ENCODE measurements around the gene CDK5RAP1.

The CDK5RAP1 gene

DNA sequence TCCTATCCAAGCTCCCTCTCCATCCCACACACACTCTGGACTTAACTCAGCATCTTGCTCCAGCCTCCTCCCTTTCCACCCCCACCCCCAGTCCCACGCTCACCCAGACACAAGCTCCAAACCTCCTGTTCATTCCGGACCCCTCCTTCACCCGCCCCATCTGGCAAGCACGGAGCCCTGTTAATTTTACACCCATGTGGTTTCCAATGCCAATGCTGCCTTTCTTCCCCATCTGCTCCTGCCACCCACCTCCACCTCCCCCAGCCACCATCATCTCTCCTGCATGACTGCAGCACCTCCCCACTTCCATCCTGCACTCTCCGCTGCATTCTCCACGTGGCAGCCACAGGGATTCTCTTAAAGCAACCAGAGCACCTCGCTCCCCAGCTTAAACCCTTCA lies 9.9 kb upstream of the CDK5RAP1 start:
- CTCF ChIA-PET, result no interaction called here
- POLR2A ChIA-PET, result interaction anchor here (1.5 to 3.1 kb wide), 2 partner anchors 9 to 11 kb away, joined by 4 to 15 read pairs; partner anchors contain the start of gene CDK5RAP1
- no peak for DNase-seq (ENCODE audit: extremely low spot score)
- TF ChIP-seq SP1 (IDR thresholded peaks at IDR 0.05) (no peak), LEF1 (IDR thresholded peaks at IDR 0.05; ENCODE audit: borderline replicate concordance) (no peak), ARNT (IDR thresholded peaks at IDR 0.05) (no peak), HDGF (IDR thresholded peaks at IDR 0.05; ENCODE audit: borderline replicate concordance) (no peak), CTBP1 (IDR thresholded peaks at IDR 0.05; ENCODE audit: borderline replicate concordance) (no peak), ELF4 (IDR thresholded peaks at IDR 0.05) (no peak), L3MBTL2 (conservative IDR thresholded peaks at IDR 0.05) (no peak), ZNF384 (IDR thresholded peaks at IDR 0.05) (no peak), FOXM1 (IDR thresholded peaks at IDR 0.05; ENCODE audit: borderline replicate concordance) (no peak), TARDBP (IDR thresholded peaks at IDR 0.05) (no peak), BHLHE40 (IDR thresholded peaks at IDR 0.05; ENCODE audit: borderline replicate concordance) (no peak)
- TF ChIP-seq, protein P1, sequence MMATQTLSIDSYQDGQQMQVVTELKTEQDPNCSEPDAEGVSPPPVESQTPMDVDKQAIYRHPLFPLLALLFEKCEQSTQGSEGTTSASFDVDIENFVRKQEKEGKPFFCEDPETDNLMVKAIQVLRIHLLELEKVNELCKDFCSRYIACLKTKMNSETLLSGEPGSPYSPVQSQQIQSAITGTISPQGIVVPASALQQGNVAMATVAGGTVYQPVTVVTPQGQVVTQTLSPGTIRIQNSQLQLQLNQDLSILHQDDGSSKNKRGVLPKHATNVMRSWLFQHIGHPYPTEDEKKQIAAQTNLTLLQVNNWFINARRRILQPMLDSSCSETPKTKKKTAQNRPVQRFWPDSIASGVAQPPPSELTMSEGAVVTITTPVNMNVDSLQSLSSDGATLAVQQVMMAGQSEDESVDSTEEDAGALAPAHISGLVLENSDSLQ (IDR thresholded peaks at IDR 0.05), result no peak

DNA sequence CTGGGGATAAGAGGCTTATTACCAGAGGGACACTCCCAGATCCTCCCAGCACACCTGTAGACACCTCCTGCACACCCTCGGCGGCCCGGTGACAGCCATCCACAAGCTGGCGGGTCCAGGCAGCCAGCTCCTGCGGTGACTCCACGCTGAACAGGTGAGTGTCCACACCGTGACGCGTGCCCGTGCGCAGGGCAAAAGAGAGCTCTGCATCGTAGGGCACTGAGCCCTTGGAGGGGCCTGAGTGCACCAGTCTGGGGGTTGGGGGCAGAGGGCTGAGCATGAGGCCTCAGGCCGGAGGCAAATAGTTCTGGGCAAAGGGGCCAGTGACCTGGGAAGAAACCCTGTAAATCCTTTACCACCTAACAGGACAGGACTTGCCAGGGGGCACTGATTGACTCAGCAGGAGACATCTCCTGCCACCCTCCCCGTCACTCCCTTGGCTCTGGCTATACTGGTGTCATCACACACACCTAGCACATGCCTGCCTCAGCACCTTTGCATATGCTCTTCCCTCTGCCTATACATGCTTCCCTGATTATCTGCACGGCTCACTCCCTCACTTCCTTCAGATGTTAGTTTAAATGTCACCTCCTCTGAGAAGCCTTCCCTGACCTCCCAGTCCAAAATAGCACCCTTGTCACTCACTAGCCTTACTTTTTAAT lies 8.9 kb upstream of the CDK5RAP1 start:
- CTCF ChIA-PET, result interaction anchor here (0.5 kb wide), 1 partner anchor 11 kb away, joined by 3 read pairs; no protein-coding TSS in a partner anchor
- no peak for TF ChIP-seq BHLHE40 (IDR thresholded peaks at IDR 0.05; ENCODE audit: borderline replicate concordance)
- TF ChIP-seq, protein P1 (IDR thresholded peaks at IDR 0.05), result no peak
- no peak for TF ChIP-seq FOXK2 (IDR thresholded peaks at IDR 0.05)
- TF ChIP-seq L3MBTL2 (conservative IDR thresholded peaks at IDR 0.05), result no peak
- TF ChIP-seq SP1 (IDR thresholded peaks at IDR 0.05), result no peak
- TF ChIP-seq SUZ12 (IDR thresholded peaks at IDR 0.05), result no peak
- TF ChIP-seq LEF1 (IDR thresholded peaks at IDR 0.05; ENCODE audit: borderline replicate concordance), result no peak
- no peak for TF ChIP-seq ARNT (IDR thresholded peaks at IDR 0.05)
- TF ChIP-seq TARDBP (IDR thresholded peaks at IDR 0.05), result no peak
- no peak for TF ChIP-seq NFRKB (IDR thresholded peaks at IDR 0.05)
- no peak for DNase-seq (ENCODE audit: extremely low spot score)
- POLR2A ChIA-PET, result interaction anchor here (3.1 kb wide), 1 partner anchor 8 kb away, joined by 15 read pairs; the partner anchor contains the start of gene CDK5RAP1

DNA sequence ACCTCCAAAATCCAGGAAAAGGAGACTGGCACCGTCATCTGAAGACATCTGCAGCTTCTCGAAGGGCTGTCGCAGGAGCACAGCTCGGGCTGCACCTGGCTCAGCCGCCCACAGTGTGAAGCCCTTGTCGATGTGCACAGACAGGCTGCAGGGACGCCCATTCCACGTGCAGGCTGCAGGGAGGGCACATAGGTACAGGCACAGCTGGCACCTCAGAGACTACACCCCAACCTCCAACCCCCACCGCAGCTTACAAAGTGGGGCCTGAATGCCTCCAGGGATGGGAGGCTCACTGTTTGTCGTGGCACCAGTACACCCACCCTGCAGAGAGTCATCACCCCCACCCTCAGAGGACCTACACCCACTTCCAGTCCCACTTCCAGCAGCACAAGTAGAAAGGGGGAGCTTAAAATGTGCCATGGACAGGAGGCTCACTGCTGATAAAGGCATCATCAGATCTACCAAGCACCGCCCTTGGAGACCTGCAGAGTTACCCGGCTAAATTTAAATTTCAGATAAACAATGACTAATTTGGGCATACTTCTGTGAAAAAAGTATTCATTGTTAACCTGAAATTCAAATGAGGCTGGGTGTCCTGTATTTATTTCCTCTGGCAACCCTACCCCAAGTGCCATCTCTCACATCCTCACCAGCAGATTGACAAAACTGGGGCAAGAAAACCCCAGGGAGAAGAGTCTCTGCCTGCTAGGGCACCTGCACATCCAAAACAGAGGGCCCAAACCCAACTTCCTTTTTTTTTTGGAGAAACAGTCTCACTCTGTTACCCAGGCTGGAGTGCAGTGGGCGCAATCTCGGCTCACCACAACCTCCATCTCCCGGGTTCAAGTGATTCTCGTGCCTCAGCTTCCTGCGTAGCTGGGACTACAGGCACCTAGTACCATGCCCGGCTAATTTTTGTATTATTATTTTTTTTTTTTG lies 7.7 kb upstream of the CDK5RAP1 start:
- POLR2A ChIA-PET, result interaction anchor here (3.1 kb wide), 1 partner anchor 7 kb away, joined by 15 read pairs; the partner anchor contains the start of gene CDK5RAP1
- CTCF ChIA-PET, result no interaction called here

DNA sequence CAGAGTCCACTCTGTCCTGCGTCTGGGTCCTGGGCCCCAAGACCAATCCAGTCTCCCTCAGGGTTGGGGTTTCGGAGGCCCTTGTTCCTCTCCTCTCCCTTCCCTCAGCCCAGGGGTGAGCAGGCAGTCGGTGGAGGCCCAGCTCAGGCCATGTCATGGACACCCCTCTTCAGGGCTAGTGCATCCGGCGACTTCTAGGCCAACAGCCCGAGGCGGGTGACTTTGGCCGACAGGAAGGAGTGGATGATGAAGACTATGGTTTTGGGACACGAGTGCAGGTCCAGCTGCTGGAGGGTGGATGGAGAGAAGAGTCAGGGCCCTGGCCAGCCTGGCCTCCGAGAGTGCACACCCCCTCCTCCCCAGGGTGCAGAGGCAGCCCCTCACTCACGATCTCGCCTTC lies 7.0 kb upstream of the CDK5RAP1 start:
- ChIA-PET POLR2A (no interaction called here), CTCF (no interaction called here)
- no peak for DNase-seq (ENCODE audit: extremely low spot score)
- TF ChIP-seq, protein P1 (IDR thresholded peaks at IDR 0.05), result no peak
- TF ChIP-seq CTBP1 (IDR thresholded peaks at IDR 0.05; ENCODE audit: borderline replicate concordance) (no peak), FOXK2 (IDR thresholded peaks at IDR 0.05) (no peak), SUZ12 (IDR thresholded peaks at IDR 0.05) (no peak), ELF4 (IDR thresholded peaks at IDR 0.05) (no peak), FOXM1 (IDR thresholded peaks at IDR 0.05; ENCODE audit: borderline replicate concordance) (no peak), TARDBP (IDR thresholded peaks at IDR 0.05) (no peak), BHLHE40 (IDR thresholded peaks at IDR 0.05; ENCODE audit: borderline replicate concordance) (no peak), LEF1 (IDR thresholded peaks at IDR 0.05; ENCODE audit: borderline replicate concordance) (no peak), ZNF384 (IDR thresholded peaks at IDR 0.05) (no peak), HDGF (IDR thresholded peaks at IDR 0.05; ENCODE audit: borderline replicate concordance) (no peak), NFRKB (IDR thresholded peaks at IDR 0.05) (no peak), L3MBTL2 (conservative IDR thresholded peaks at IDR 0.05) (no peak), SP1 (IDR thresholded peaks at IDR 0.05) (no peak), FOXA1 (IDR thresholded peaks at IDR 0.05) (no peak)

More for the DNA sequence above, 7.7 kb upstream of the CDK5RAP1 start:
- TF ChIP-seq LEF1 (IDR thresholded peaks at IDR 0.05; ENCODE audit: borderline replicate concordance), result no peak
- no peak for TF ChIP-seq SP1 (IDR thresholded peaks at IDR 0.05)
- TF ChIP-seq HDGF (IDR thresholded peaks at IDR 0.05; ENCODE audit: borderline replicate concordance), result no peak
- TF ChIP-seq ZNF384 (IDR thresholded peaks at IDR 0.05), result no peak
- TF ChIP-seq L3MBTL2 (conservative IDR thresholded peaks at IDR 0.05), result no peak
- no peak for TF ChIP-seq ARNT (IDR thresholded peaks at IDR 0.05)
- no peak for TF ChIP-seq FOXK2 (IDR thresholded peaks at IDR 0.05)
- TF ChIP-seq FOXA1 (IDR thresholded peaks at IDR 0.05), result no peak
- TF ChIP-seq FOXM1 (IDR thresholded peaks at IDR 0.05; ENCODE audit: borderline replicate concordance), result no peak
- TF ChIP-seq BHLHE40 (IDR thresholded peaks at IDR 0.05; ENCODE audit: borderline replicate concordance), result no peak
- no peak for TF ChIP-seq TARDBP (IDR thresholded peaks at IDR 0.05)
- TF ChIP-seq NFRKB (IDR thresholded peaks at IDR 0.05), result no peak
- TF ChIP-seq CTBP1 (IDR thresholded peaks at IDR 0.05; ENCODE audit: borderline replicate concordance), result no peak
- TF ChIP-seq, protein P1 (IDR thresholded peaks at IDR 0.05), result no peak
- no peak for TF ChIP-seq ELF4 (IDR thresholded peaks at IDR 0.05)
- no peak for TF ChIP-seq SUZ12 (IDR thresholded peaks at IDR 0.05)
- no peak for DNase-seq (ENCODE audit: extremely low spot score)
